ENCODE data around the gene TAS1R3.

The TAS1R3 gene
- total RNA-seq = 4.7 reads per million, percentile 18 among the genes with 10 or more reads in this experiment

- no peak for DNase-seq
These were observed at the start of gene TAS1R3 for GRCh38 chr1:1331068-1331965. TAS1R3 (plus strand) TSS chr1:1331280; CDS start chr1:1331346, 66 bp downstream.

- no peak for DNase-seq
These were observed 49.4 kb upstream of the TAS1R3 start for GRCh38 chr1:1281533-1282321.

- no peak for DNase-seq
These were observed 48.1 kb upstream of the TAS1R3 start for GRCh38 chr1:1282998-1283397.

- no peak for DNase-seq
These were observed 47.3 kb upstream of the TAS1R3 start for GRCh38 chr1:1283821-1284220.

- no peak for DNase-seq
These were observed 46.6 kb upstream of the TAS1R3 start for GRCh38 chr1:1284221-1285101.

GRCh38 chr1:1285102-1285571, 45.9 kb upstream of the TAS1R3 start:
- no peak for DNase-seq

- DNase-seq = no peak
These were observed 45.3 kb upstream of the TAS1R3 start for GRCh38 chr1:1285611-1286311.

- DNase-seq = no peak
These were observed 44.5 kb upstream of the TAS1R3 start for GRCh38 chr1:1286313-1287261.

GRCh38 chr1:1287288-1288110, 43.6 kb upstream of the TAS1R3 start:
- DNase-seq = no peak

GRCh38 chr1:1290238-1290731, 40.8 kb upstream of the TAS1R3 start:
- DNase-seq = peak; percentile 36

GRCh38 chr1:1291023-1291528, 40.0 kb upstream of the TAS1R3 start:
- no peak for DNase-seq

GRCh38 chr1:1291548-1292441, 39.3 kb upstream of the TAS1R3 start:
- DNase-seq = peak; percentile 49

- no peak for DNase-seq
These were observed 38.7 kb upstream of the TAS1R3 start for GRCh38 chr1:1292442-1292779.

- no peak for DNase-seq
These were observed 38.2 kb upstream of the TAS1R3 start for GRCh38 chr1:1292851-1293250.

GRCh38 chr1:1293263-1294249, 37.5 kb upstream of the TAS1R3 start:
- DNase-seq = no peak

- no peak for DNase-seq
These were observed 36.7 kb upstream of the TAS1R3 start for GRCh38 chr1:1294250-1294890.
